HL-60 (cell line): ENCODE measurements around the gene TTF2.

Source experiments
- CTCF ChIP-seq: IDR thresholded peaks from one replicate; pipeline ENCODE4 v1.5.1; 2011; ENCODE audit warnings: low read length, control low read depth, inconsistent platforms; ENCODE audit not compliant: insufficient read depth
- GABPA ChIP-seq: IDR thresholded peaks from 2 replicates; pipeline ENCODE4 v1.6.1; 2012; ENCODE audit warnings: low read depth
- POLR2AphosphoS5 ChIP-seq: IDR thresholded peaks from 2 replicates; pipeline ENCODE4 v1.6.1; 2012; ENCODE audit warnings: low read depth
- TF ChIP-seq, protein P1 (sequence below): IDR thresholded peaks from 2 replicates; pipeline ENCODE4 v1.6.1; 2012; ENCODE audit warnings: low read depth; ENCODE audit not compliant: insufficient replicate concordance

DNA sequence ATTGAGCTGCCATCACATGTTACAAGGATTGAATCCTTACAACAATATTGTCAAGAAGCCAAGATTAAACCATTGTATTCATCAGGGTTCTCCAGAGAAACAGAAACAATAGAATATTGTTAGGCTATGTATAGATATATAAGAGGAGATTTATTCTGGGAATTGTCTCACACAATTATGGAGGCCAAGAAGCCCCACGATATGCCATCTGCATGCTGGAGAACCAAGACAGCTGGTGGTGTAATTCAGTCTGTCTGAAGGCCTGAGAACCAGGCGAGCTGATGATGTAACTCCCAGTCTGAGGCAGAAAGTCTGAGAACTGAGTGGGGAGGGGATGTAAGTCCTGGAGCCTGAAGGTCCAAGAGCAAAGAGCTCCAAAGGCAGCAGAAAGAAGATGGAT is 14.5 kb upstream of the TTF2 start:
- TF ChIP-seq CTCF (no peak), POLR2AphosphoS5 (no peak), GABPA (no peak)
- TF ChIP-seq, protein P1, sequence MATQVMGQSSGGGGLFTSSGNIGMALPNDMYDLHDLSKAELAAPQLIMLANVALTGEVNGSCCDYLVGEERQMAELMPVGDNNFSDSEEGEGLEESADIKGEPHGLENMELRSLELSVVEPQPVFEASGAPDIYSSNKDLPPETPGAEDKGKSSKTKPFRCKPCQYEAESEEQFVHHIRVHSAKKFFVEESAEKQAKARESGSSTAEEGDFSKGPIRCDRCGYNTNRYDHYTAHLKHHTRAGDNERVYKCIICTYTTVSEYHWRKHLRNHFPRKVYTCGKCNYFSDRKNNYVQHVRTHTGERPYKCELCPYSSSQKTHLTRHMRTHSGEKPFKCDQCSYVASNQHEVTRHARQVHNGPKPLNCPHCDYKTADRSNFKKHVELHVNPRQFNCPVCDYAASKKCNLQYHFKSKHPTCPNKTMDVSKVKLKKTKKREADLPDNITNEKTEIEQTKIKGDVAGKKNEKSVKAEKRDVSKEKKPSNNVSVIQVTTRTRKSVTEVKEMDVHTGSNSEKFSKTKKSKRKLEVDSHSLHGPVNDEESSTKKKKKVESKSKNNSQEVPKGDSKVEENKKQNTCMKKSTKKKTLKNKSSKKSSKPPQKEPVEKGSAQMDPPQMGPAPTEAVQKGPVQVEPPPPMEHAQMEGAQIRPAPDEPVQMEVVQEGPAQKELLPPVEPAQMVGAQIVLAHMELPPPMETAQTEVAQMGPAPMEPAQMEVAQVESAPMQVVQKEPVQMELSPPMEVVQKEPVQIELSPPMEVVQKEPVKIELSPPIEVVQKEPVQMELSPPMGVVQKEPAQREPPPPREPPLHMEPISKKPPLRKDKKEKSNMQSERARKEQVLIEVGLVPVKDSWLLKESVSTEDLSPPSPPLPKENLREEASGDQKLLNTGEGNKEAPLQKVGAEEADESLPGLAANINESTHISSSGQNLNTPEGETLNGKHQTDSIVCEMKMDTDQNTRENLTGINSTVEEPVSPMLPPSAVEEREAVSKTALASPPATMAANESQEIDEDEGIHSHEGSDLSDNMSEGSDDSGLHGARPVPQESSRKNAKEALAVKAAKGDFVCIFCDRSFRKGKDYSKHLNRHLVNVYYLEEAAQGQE, result no peak
